ENCODE results near the gene TBC1D1. TPM values are rescaled to one million over a fixed set of nuclear protein-coding genes. Genes with fewer than 3 reads are reported as not detected.

The TBC1D1 gene
- total and polyA plus RNA-seq, 10 donors, result 49.3 to 142 (median 95.5) TPM

DNA sequence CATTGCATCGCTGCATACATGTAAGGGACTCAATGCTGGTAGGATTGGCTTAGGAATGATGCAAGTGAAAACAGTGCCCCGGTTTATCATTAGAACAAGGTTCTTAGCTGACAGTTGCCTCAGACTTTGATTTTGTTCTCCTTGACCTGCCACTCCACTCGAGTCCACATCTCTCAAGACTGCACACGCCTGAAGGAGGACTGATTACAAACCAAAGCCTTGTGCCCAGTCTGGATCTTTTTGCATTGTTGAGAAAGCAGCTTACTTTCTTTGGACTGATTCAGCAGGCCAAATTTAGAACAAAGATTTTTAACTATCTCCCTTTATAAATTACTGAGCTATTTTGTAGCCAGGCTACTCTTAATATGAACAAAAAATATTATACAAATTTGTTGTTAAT lies 194.9 kb downstream of the TBC1D1 start:
- Histone ChIP-seq H3K4me3 (no peak overlapping the region), H3K9me3 (no peaks in the 10 kb centered on the region), H3K27ac (peak overlapping the region in 2 of 8 donors; percentile 7 to 46), H3K4me1 (peaks cover 0 to 45% (median 32%) of the 10 kb centered on the region in 6 donors), H3K36me3 (peaks cover 0 to 90% (median 14%) of the 10 kb centered on the region in 6 donors), H3K27me3 (replicated peaks in 1 of 7) (no peaks in the 10 kb centered on the region)
- 84 to 93% (median 92%) methylated on average over 4 of the region's 4 CpGs for WGBS, 5 donors
- no peak for TF ChIP-seq POLR2A (IDR thresholded peaks at IDR 0.05)
- TF ChIP-seq, protein P1, sequence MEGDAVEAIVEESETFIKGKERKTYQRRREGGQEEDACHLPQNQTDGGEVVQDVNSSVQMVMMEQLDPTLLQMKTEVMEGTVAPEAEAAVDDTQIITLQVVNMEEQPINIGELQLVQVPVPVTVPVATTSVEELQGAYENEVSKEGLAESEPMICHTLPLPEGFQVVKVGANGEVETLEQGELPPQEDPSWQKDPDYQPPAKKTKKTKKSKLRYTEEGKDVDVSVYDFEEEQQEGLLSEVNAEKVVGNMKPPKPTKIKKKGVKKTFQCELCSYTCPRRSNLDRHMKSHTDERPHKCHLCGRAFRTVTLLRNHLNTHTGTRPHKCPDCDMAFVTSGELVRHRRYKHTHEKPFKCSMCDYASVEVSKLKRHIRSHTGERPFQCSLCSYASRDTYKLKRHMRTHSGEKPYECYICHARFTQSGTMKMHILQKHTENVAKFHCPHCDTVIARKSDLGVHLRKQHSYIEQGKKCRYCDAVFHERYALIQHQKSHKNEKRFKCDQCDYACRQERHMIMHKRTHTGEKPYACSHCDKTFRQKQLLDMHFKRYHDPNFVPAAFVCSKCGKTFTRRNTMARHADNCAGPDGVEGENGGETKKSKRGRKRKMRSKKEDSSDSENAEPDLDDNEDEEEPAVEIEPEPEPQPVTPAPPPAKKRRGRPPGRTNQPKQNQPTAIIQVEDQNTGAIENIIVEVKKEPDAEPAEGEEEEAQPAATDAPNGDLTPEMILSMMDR (IDR thresholded peaks at IDR 0.05 in 8 of 11, conservative IDR thresholded peaks at IDR 0.05 in 3 of 11), result no peak
- TF ChIP-seq POLR2AphosphoS5 (IDR thresholded peaks at IDR 0.05), result no peak
- no peak for DNase-seq
- intact Hi-C loops (cut with DNase I; ENCODE audit: low total_unique reads), result no loop called here

DNA sequence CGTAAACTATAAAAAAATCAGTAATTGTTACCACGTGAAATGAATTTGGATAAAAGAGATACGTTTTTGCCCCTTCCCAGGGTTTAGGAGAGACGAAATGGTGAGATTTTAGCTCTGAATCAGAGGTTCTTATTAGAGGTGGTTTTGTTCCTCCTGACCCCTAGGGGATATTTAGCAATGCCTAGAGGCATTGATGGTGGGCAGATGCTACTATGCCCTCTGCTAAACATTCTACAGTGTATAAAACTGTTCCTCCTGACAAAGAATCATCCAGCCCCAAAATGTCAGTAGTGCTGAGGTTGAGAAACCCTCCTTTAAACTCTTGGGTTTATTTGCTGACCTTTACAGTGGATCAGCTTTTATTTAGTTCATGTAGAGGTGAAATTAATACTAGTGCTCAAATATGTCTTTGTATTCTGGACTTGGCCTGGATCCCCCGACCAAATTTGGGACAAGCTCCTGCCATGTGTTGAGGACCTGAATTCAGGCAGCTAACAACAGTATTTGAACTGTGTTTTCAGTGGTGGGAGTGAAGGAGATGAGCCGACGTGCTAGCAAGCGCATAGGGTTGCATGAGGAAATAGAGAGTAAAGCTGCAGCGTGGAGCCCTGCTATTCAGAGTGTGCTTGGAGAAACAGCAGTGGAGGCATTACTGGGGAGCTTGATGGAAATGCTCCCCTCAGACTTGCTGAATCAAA lies 195.4 kb downstream of the TBC1D1 start:
- Histone ChIP-seq H3K9me3 (no peaks in the 10 kb centered on the region), H3K27me3 (replicated peaks in 1 of 7) (no peaks in the 10 kb centered on the region), H3K4me3 (no peak overlapping the region), H3K4me1 (peaks cover 0 to 39% (median 28%) of the 10 kb centered on the region in 6 donors), H3K27ac (peak overlapping the region in 4 of 8 donors; percentile 1 to 46 (median 4)), H3K36me3 (peaks cover 0 to 90% (median 17%) of the 10 kb centered on the region in 6 donors)
- 82 to 91% (median 89%) methylated on average over 9 of the region's 9 CpGs for WGBS, 5 donors
- no peak for DNase-seq
- TF ChIP-seq POLR2A (IDR thresholded peaks at IDR 0.05), result no peak
- TF ChIP-seq, protein P1 (IDR thresholded peaks at IDR 0.05 in 8 of 11, conservative IDR thresholded peaks at IDR 0.05 in 3 of 11), result no peak
- TF ChIP-seq POLR2AphosphoS5 (IDR thresholded peaks at IDR 0.05), result no peak
- intact Hi-C loops (cut with DNase I; ENCODE audit: low total_unique reads), result no loop called here

DNA sequence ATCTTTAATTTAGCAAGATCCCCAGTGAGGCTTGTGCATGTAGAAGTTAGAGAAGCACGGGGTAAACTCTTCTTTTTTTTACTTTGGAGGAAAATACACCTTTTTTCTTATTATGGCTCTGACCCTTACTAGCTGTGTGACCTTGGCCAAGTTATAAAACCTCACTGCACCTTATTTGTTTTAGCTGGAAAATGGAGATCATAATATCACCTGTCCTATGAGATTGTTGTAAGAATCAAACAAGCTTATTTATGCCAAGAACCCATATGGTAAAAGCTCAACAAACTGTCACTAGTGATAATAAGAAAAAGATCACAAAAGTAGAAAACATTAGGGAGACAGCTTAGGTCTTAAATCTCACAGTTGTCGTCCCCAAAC lies 196.0 kb downstream of the TBC1D1 start:
- H3K4me3 ChIP-seq, result no peak overlapping the region
- 92 to 97% (median 93%) methylated on average over 2 of the region's 2 CpGs for WGBS, 5 donors
- intact Hi-C loops (cut with DNase I; ENCODE audit: low total_unique reads), result no loop called here
- no peaks in the 10 kb centered on the region for H3K27me3 ChIP-seq (replicated peaks in 1 of 7)
- peaks cover 0 to 37% (median 22%) of the 10 kb centered on the region in 6 donors for H3K4me1 ChIP-seq
- no peak for DNase-seq
- H3K36me3 ChIP-seq, result peaks cover 0 to 90% (median 21%) of the 10 kb centered on the region in 6 donors
- TF ChIP-seq, protein P1 (IDR thresholded peaks at IDR 0.05 in 8 of 11, conservative IDR thresholded peaks at IDR 0.05 in 3 of 11), result no peak
- no peak for TF ChIP-seq POLR2A (IDR thresholded peaks at IDR 0.05)
- TF ChIP-seq POLR2AphosphoS5 (IDR thresholded peaks at IDR 0.05), result no peak
- peak overlapping the region in 2 of 8 donors; percentile 1 to 46 for H3K27ac ChIP-seq
- no peaks in the 10 kb centered on the region for H3K9me3 ChIP-seq

DNA sequence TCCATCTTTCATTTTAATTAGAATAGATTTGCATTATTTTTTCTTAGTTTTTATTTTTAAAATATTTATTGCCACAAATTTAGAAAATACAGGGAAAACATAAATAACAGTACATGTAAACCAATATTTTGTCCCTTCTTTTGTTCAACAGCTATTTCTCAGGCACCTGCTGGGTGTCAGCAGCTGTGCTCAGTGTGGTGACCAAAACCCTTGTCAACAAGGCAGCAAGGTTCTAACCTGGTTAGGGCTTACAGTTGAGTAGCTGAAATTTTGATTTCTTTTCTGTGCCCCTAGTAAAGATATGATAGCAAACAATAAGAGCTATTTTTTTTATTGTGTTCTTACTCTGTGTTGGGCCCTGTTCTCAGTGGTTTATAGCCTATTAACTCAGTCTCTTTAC lies 197.4 kb downstream of the TBC1D1 start:
- H3K9me3 ChIP-seq, result no peaks in the 10 kb centered on the region
- H3K4me1 ChIP-seq, result peaks cover 0 to 22% (median 10%) of the 10 kb centered on the region in 6 donors
- H3K27ac ChIP-seq, result no peak overlapping the region
- peaks cover 0 to 91% (median 22%) of the 10 kb centered on the region in 6 donors for H3K36me3 ChIP-seq
- no peak overlapping the region for H3K4me3 ChIP-seq
- intact Hi-C loops (cut with DNase I; ENCODE audit: low total_unique reads), result no loop called here
- no peak for DNase-seq
- H3K27me3 ChIP-seq (replicated peaks in 1 of 7), result no peaks in the 10 kb centered on the region
- TF ChIP-seq, protein P1 (IDR thresholded peaks at IDR 0.05 in 8 of 11, conservative IDR thresholded peaks at IDR 0.05 in 3 of 11), result no peak
- no peak for TF ChIP-seq POLR2A (IDR thresholded peaks at IDR 0.05)
- no peak for TF ChIP-seq POLR2AphosphoS5 (IDR thresholded peaks at IDR 0.05)

Data from spleen (tissue), 11 donors.